Ovary (tissue), 9 donors: ENCODE data around the gene OR2AJ1. TPM values are rescaled to one million over a fixed set of nuclear protein-coding genes. Genes with fewer than 3 reads are reported as not detected.
A peak's percentile ranks its signal among the peaks of the same experiment; 100 is the strongest.
"Not testable (repeated sequence)": the region's sequence is repeated elsewhere in the genome, so short reads cannot be mapped to it uniquely, and the experiment has no call there.

ENCODE experiments used
- DNase-seq, 5 donors: peaks; one replicate each; pipeline ENCODE4 v3.0.0-alpha.2; 2019 to 2020
- H3K27ac ChIP-seq, 2 donors: fragments of 200-600 bp; one replicate each; pipeline versions ENCODE4 v1.5.1 to v1.8.0; 2019 to 2022
- H3K27me3 ChIP-seq: fragments of 200-600 bp; one replicate; pipeline ENCODE4 v1.8.0; 2022
- H3K36me3 ChIP-seq: fragments of 200-600 bp; sonication (generic); one replicate; pipeline ENCODE4 v1.5.1; 2019
- H3K4me1 ChIP-seq: one replicate; pipeline ENCODE4 v1.8.1; 2013; ENCODE audit warnings: mild to moderate bottlenecking, moderate library complexity; ENCODE audit not compliant: insufficient read depth
- H3K4me3 ChIP-seq: fragments of 200-600 bp; sonication (generic); one replicate; pipeline ENCODE4 v1.5.1; 2017
- H3K9me3 ChIP-seq, 2 donors: fragments of 200-600 bp in 1 of 2; sonication (generic) in 1 of 2; one replicate each; pipeline versions ENCODE4 v1.5.1 to v1.8.1; 2013 to 2019; ENCODE audit warnings: mild to moderate bottlenecking in 1 of 2, moderate library complexity in 1 of 2
- CTCF ChIP-seq, 3 donors: fragments of 450-650 bp in 2 of 3; fragments of 200-600 bp in 1 of 3; IDR thresholded peaks; one replicate each; pipeline versions ENCODE4 v1.5.1 to v1.8.0; 2016 to 2022; ENCODE audit warnings: antibody characterized with exemption in 3 of 3, mild to moderate bottlenecking in 1 of 3
- EP300 ChIP-seq: sonication (generic); formaldehyde crosslinking; IDR thresholded peaks from one replicate; pipeline ENCODE4 v1.6.1; 2017; ENCODE audit warnings: antibody characterized with exemption
- POLR2A ChIP-seq: fragments of 450-650 bp; IDR thresholded peaks from one replicate; pipeline ENCODE4 v1.6.1; 2017; ENCODE audit warnings: antibody characterized with exemption, mild to moderate bottlenecking, moderate library complexity
- WGBS, 3 donors: extraction: QIAGEN DNeasy Blood & Tissue Kit in 1 of 3; methylation state at CpG; one replicate each; pipeline versions ENCODE4 v1.1.5 to v1.1.7; 2013 to 2017; 5-methylcytosine and 5-hydroxymethylcytosine counted together
- intact Hi-C, 4 donors: fragments of 100-400 bp; cut with DNase I; formaldehyde crosslinking; loops; one replicate each; pipeline versions ENCODE4 v1.11.0 to v1.15.1; 2022 to 2023
- polyA plus RNA-seq, 2 donors: library from polyadenylated mRNA; stranded (reverse); fragments of 200-250 nt in 1 of 2; fragments of 350-450 nt in 1 of 2; fragmentation: Illumina TruSeq in 1 of 2; extraction: RNeasy Lipid Tissue Mini Kit (QIAGEN cat#74804) in 1 of 2; gene quantifications; one replicate each; pipeline ENCODE4 v1.2.3, GENCODE V29; 2013 to 2014
- total RNA-seq, 7 donors: library from RNA; depleted of rRNA in 2 of 7; stranded (reverse); fragments of >200 nt in 2 of 7; fragmentation: NEBNext Ultra II Directional in 3 of 7; extraction: Animal tissue kit (Norgen Biotek cat#: 25700) in 3 of 7; gene quantifications; one replicate each; pipeline versions ENCODE4 v1.1.0 to v1.2.4, GENCODE V29; 2016 to 2023
- donor health status: DM: no; HTN: no; CAD: no; lungs with moderate emphysema.
- donor health status: DM: no; HTN: no; CAD: no.
- donor health status: Bipolar disorder and iron deficiency.
- donor health status: DM: yes; HTN: yes; CAD: no.
- donor health status: DM: no; HTN: no; CAD: no.
- donor health status: DM: yes; HTN: yes; CAD: no.

The OR2AJ1 gene
- total and polyA plus RNA-seq, 9 donors, result not detected

- 90 to 93% (median 91%) methylated on average over 18 of the region's 18 CpGs for WGBS, 3 donors
- Histone ChIP-seq H3K36me3 (no peaks in the 10 kb centered on the region), H3K9me3 (peaks cover 0 to 3% of the 10 kb centered on the region in 2 donors), H3K4me1 (no peaks in the 10 kb centered on the region), H3K4me3 (no peak overlapping the region), H3K27ac (no peak overlapping the region), H3K27me3 (no peaks in the 10 kb centered on the region)
- DNase-seq, result peak in 1 of 5 donors; percentile 28
- no peak for TF ChIP-seq CTCF (IDR thresholded peaks at IDR 0.05)
- TF ChIP-seq EP300, result no peak
- no peak for TF ChIP-seq POLR2A
- intact Hi-C loops, result no loop called here
Measured at GRCh38 chr1:247936415-247936814, 11.7 kb downstream of the OR2AJ1 start.

GRCh38 chr1:247936965-247937734 lies 12.5 kb downstream of the OR2AJ1 start:
- H3K36me3 ChIP-seq, H3K27me3 ChIP-seq, H3K4me1 ChIP-seq, H3K27ac ChIP-seq, intact Hi-C loops, H3K9me3 ChIP-seq: not testable (repeated sequence)
- 3 to 18% (median 9%) methylated on average over 41 to 44 of the region's 44 CpGs for WGBS, 3 donors
- DNase-seq, result peak in 3 of 5 donors; percentile 32 to 48 (median 46)
- H3K4me3 ChIP-seq, result peak overlapping the region; percentile 8

GRCh38 chr1:247942624-247943023 lies 17.9 kb downstream of the OR2AJ1 start:
- Histone ChIP-seq H3K36me3 (no peaks in the 10 kb centered on the region), H3K9me3 (no peaks in the 10 kb centered on the region), H3K4me3 (no peak overlapping the region), H3K4me1 (no peaks in the 10 kb centered on the region), H3K27ac (no peak overlapping the region), H3K27me3 (no peaks in the 10 kb centered on the region)
- intact Hi-C loops, result no loop called here
- no peak for DNase-seq
- TF ChIP-seq EP300 (no peak), CTCF (IDR thresholded peaks at IDR 0.05) (no peak), POLR2A (no peak)
- WGBS, 3 donors, result 76 to 87% (median 84%) methylated on average over 6 of the region's 6 CpGs

GRCh38 chr1:247948558-247948957 lies 23.9 kb downstream of the OR2AJ1 start, which contains the start of gene OR2L8:
Gene OR2L8, plus strand, starts transcription at chr1:247948858. Its CDS starts 0 bp downstream, at chr1:247948858.
- TF ChIP-seq EP300 (no peak), POLR2A (no peak), CTCF (IDR thresholded peaks at IDR 0.05) (no peak)
- no peak within 1 kb of the TSS for H3K27ac ChIP-seq
- no peak within 1 kb of the TSS for H3K4me3 ChIP-seq
- H3K9me3 ChIP-seq, result no peaks in the 10 kb centered on the region
- DNase-seq, result no peak
- intact Hi-C loops, result no loop called here
- WGBS, 3 donors, result 63 to 82% (median 75%) methylated on average over 3 of the region's 3 CpGs
- no peaks in the 10 kb centered on the region for H3K27me3 ChIP-seq
- H3K36me3 ChIP-seq, result no peaks in the 10 kb centered on the region
- no peaks in the 10 kb centered on the region for H3K4me1 ChIP-seq

- H3K4me3 ChIP-seq, result no peak overlapping the region
- no peaks in the 10 kb centered on the region for H3K27me3 ChIP-seq
- intact Hi-C loops, result no loop called here
- no peaks in the 10 kb centered on the region for H3K36me3 ChIP-seq
- H3K4me1 ChIP-seq, result no peaks in the 10 kb centered on the region
- no peak overlapping the region for H3K27ac ChIP-seq
- TF ChIP-seq CTCF (IDR thresholded peaks at IDR 0.05) (no peak), POLR2A (no peak), EP300 (no peak)
- H3K9me3 ChIP-seq, result no peaks in the 10 kb centered on the region
- no peak for DNase-seq
- 79 to 84% (median 82%) methylated on average over 1 of the region's 1 CpG for WGBS, 3 donors
Measured at GRCh38 chr1:247953408-247953807, 28.7 kb downstream of the OR2AJ1 start.
